ENCODE measurements around the gene PRR3. TPM values are rescaled to one million over a fixed set of nuclear protein-coding genes. Genes with fewer than 3 reads are reported as not detected.

PRR3 gene
- total and polyA plus RNA-seq, 9 donors: 8.6 to 35.0 (median 20.9) TPM

- whole genome bisulfite sequencing, 3 donors: 88 to 98% (median 95%) methylated on average over 1 of the region's 1 CpG
Observed at GRCh38 chr6:30564114-30564513, 7.0 kb downstream of the PRR3 start.

GRCh38 chr6:30565772-30566171 lies 8.7 kb downstream of the PRR3 start:
- no peak overlapping the region for H3K4me3 ChIP-seq
- peak in 1 of 5 donors; percentile 28 for DNase-seq
- peaks cover 8% of the 10 kb centered on the region for H3K4me1 ChIP-seq (ENCODE audit: insufficient read depth)
- H3K9me3 ChIP-seq: no peaks in the 10 kb centered on the region
- no peak overlapping the region for H3K27ac ChIP-seq
- intact Hi-C loops (cut with DNase I): no loop called here
- H3K27me3 ChIP-seq: no peaks in the 10 kb centered on the region
- H3K36me3 ChIP-seq: no peaks in the 10 kb centered on the region
- TF ChIP-seq CTCF (IDR thresholded peaks at IDR 0.05) (no peak), POLR2A (IDR thresholded peaks at IDR 0.05) (no peak)

More at GRCh38 chr6:30564114-30564513, 7.0 kb downstream of the PRR3 start:
- H3K27me3 ChIP-seq: no peaks in the 10 kb centered on the region
- H3K27ac ChIP-seq: no peak overlapping the region
- no peaks in the 10 kb centered on the region for H3K9me3 ChIP-seq
- no peak for DNase-seq
- no peak overlapping the region for H3K4me3 ChIP-seq
- TF ChIP-seq CTCF (IDR thresholded peaks at IDR 0.05): no peak
- no peak for TF ChIP-seq POLR2A (IDR thresholded peaks at IDR 0.05)
- TF ChIP-seq EP300 (IDR thresholded peaks at IDR 0.05): no peak
- peaks cover 4% of the 10 kb centered on the region for H3K4me1 ChIP-seq (ENCODE audit: insufficient read depth)
- H3K36me3 ChIP-seq: no peaks in the 10 kb centered on the region
- intact Hi-C loops (cut with DNase I): no loop called here

- no peaks in the 10 kb centered on the region for H3K36me3 ChIP-seq
- no peaks in the 10 kb centered on the region for H3K27me3 ChIP-seq
- no peak for DNase-seq
- no peaks in the 10 kb centered on the region for H3K9me3 ChIP-seq
- intact Hi-C loops (cut with DNase I): no loop called here
- WGBS, 3 donors: 59 to 72% (median 60%) methylated on average over 3 of the region's 3 CpGs
- H3K4me1 ChIP-seq (ENCODE audit: insufficient read depth): peaks cover 11% of the 10 kb centered on the region
- H3K4me3 ChIP-seq: no peak overlapping the region
- no peak overlapping the region for H3K27ac ChIP-seq
- TF ChIP-seq CTCF (IDR thresholded peaks at IDR 0.05) (no peak), POLR2A (IDR thresholded peaks at IDR 0.05) (no peak), EP300 (IDR thresholded peaks at IDR 0.05) (no peak)
Observed at GRCh38 chr6:30568245-30568644, 11.2 kb downstream of the PRR3 start.

GRCh38 chr6:30570263-30570662 lies 13.2 kb downstream of the PRR3 start:
- Histone ChIP-seq H3K27ac (peak overlapping the region in 1 of 2 donors; percentile 56), H3K4me1 (ENCODE audit: insufficient read depth) (peaks cover 11% of the 10 kb centered on the region), H3K36me3 (no peaks in the 10 kb centered on the region), H3K4me3 (peak overlapping the region; percentile 75), H3K9me3 (no peaks in the 10 kb centered on the region), H3K27me3 (no peaks in the 10 kb centered on the region)
- no peak for DNase-seq
- intact Hi-C loops (cut with DNase I): no loop called here
- WGBS, 3 donors: 67 to 74% (median 68%) methylated on average over 1 of the region's 1 CpG
- TF ChIP-seq POLR2A (IDR thresholded peaks at IDR 0.05) (no peak), CTCF (IDR thresholded peaks at IDR 0.05) (no peak)

GRCh38 chr6:30570740-30571074 lies 13.6 kb downstream of the PRR3 start:
- 0 to 2% (median 1%) methylated on average over 18 of the region's 18 CpGs for WGBS, 3 donors
- TF ChIP-seq EP300 (IDR thresholded peaks at IDR 0.05) (no peak), POLR2A (IDR thresholded peaks at IDR 0.05) (no peak), CTCF (IDR thresholded peaks at IDR 0.05) (no peak)
- no peaks in the 10 kb centered on the region for H3K9me3 ChIP-seq
- H3K4me3 ChIP-seq: peak overlapping the region; percentile 75
- DNase-seq: no peak
- peaks cover 11% of the 10 kb centered on the region for H3K4me1 ChIP-seq (ENCODE audit: insufficient read depth)
- H3K27me3 ChIP-seq: no peaks in the 10 kb centered on the region
- no peaks in the 10 kb centered on the region for H3K36me3 ChIP-seq
- H3K27ac ChIP-seq: peak overlapping the region; percentile 33 to 56
- intact Hi-C loops (cut with DNase I): no loop called here

Data from ovary (tissue), 9 donors.